Lower lobe of right lung (tissue), 2 donors: ENCODE measurements around the gene TP53. TPM values are rescaled to one million over a fixed set of nuclear protein-coding genes. Genes with fewer than 3 reads are reported as not detected.

Experiments
- ATAC-seq, 2 donors: fragments of 200-7000 bp; cut with Tn5 transposase; one replicate each; pipeline ENCODE4 v1.9.1; 2020 to 2022; ENCODE audit warnings: mild to moderate bottlenecking in 2 of 2, moderate library complexity in 2 of 2
- DNase-seq: peaks from one replicate; pipeline ENCODE4 v3.0.0-alpha.2; 2020
- H3K27ac ChIP-seq: fragments of 200-600 bp; one replicate; pipeline ENCODE4 v1.8.0; 2022
- H3K27me3 ChIP-seq: fragments of 200-600 bp; one replicate; pipeline ENCODE4 v1.8.0; 2022; ENCODE audit warnings: low read depth
- H3K36me3 ChIP-seq: fragments of 200-600 bp; one replicate; pipeline ENCODE4 v1.8.0; 2022; ENCODE audit warnings: mild to moderate bottlenecking
- H3K4me1 ChIP-seq: fragments of 200-600 bp; one replicate; pipeline ENCODE4 v1.8.0; 2022
- H3K4me3 ChIP-seq: fragments of 200-600 bp; one replicate; pipeline ENCODE4 v1.8.0; 2022; ENCODE audit warnings: mild to moderate bottlenecking
- H3K9me3 ChIP-seq: fragments of 200-600 bp; one replicate; pipeline ENCODE4 v1.8.0; 2022
- CTCF ChIP-seq: fragments of 200-600 bp; IDR thresholded peaks from one replicate; pipeline ENCODE4 v1.8.0; 2022; ENCODE audit warnings: antibody characterized with exemption, mild to moderate bottlenecking
- intact Hi-C: fragments of 100-400 bp; cut with DNase I; formaldehyde crosslinking; loops from one replicate; pipeline ENCODE4 v1.11.0; 2022
- total RNA-seq: library from RNA; stranded (reverse); fragmentation: NEBNext Ultra II Directional; extraction: Animal tissue kit (Norgen Biotek cat#: 25700); gene quantifications from one replicate; pipeline ENCODE4 v1.2.1, GENCODE V29; 2021
- donor health status: DM: no; HTN: yes; CAD: no; lungs with severe emphysema.

TP53 gene
- total RNA-seq, 1 donor from 2014 or later: 34.8 TPM

GRCh38 chr17:7636163-7636562 is 51.1 kb downstream of the TP53 start:
- DNase-seq (no peak), ATAC-seq (no peak)
- intact Hi-C loops: no loop called here
- Histone ChIP-seq H3K36me3 (no peaks in the 10 kb centered on the region), H3K27me3 (no peaks in the 10 kb centered on the region), H3K27ac (no peak overlapping the region), H3K4me1 (no peaks in the 10 kb centered on the region), H3K9me3 (no peaks in the 10 kb centered on the region), H3K4me3 (no peak overlapping the region)
- TF ChIP-seq CTCF: no peak

- TF ChIP-seq CTCF: peak; percentile 21
- no peak overlapping the region for H3K4me3 ChIP-seq
- H3K27me3 ChIP-seq: no peaks in the 10 kb centered on the region
- intact Hi-C loops: no loop called here
- no peak overlapping the region for H3K27ac ChIP-seq
- no peaks in the 10 kb centered on the region for H3K4me1 ChIP-seq
- DNase-seq: no peak
- H3K36me3 ChIP-seq: no peaks in the 10 kb centered on the region
- peak; percentile 17 to 28 for ATAC-seq
- H3K9me3 ChIP-seq: no peaks in the 10 kb centered on the region
These were observed 52.9 kb downstream of the TP53 start for GRCh38 chr17:7634384-7634783.

DNA sequence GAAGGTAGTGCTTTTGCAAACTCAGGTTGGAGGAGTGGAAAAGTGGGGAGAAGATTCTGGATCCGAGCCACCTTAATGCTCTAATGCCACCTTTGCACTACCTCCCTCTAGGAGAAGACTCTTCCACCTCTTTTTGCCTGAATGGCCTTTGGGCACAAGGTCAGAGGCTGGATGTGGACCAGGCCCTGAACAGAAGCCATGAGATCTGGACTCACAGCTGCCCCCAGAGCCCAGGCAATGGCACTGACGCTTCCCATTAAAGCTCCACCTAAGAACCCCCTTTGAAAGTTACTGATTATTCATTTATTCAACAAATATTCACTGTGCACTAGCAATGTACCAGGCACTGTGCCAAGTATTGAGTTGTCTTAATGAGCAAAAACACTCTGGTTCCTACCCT is 54.2 kb downstream of the TP53 start:
- no peaks in the 10 kb centered on the region for H3K36me3 ChIP-seq
- no peak overlapping the region for H3K4me3 ChIP-seq
- TF ChIP-seq CTCF: no peak
- DNase-seq (no peak), ATAC-seq (no peak)
- no peak overlapping the region for H3K27ac ChIP-seq
- peaks cover 3% of the 10 kb centered on the region for H3K4me1 ChIP-seq
- no peaks in the 10 kb centered on the region for H3K9me3 ChIP-seq
- H3K27me3 ChIP-seq: no peaks in the 10 kb centered on the region
- intact Hi-C loops: no loop called here

GRCh38 chr17:7632492-7632894 is 54.8 kb downstream of the TP53 start:
- no peaks in the 10 kb centered on the region for H3K27me3 ChIP-seq
- TF ChIP-seq CTCF: peak; percentile 45
- DNase-seq: peak; percentile 48
- intact Hi-C loops: no loop called here
- H3K9me3 ChIP-seq: no peaks in the 10 kb centered on the region
- H3K4me1 ChIP-seq: peaks cover 6% of the 10 kb centered on the region
- H3K4me3 ChIP-seq: no peak overlapping the region
- ATAC-seq: peak; percentile 46 to 50
- H3K36me3 ChIP-seq: no peaks in the 10 kb centered on the region
- H3K27ac ChIP-seq: no peak overlapping the region

GRCh38 chr17:7631398-7632380 is 55.6 kb downstream of the TP53 start:
- no peak for ATAC-seq
- DNase-seq: no peak
- TF ChIP-seq CTCF: no peak
- no peaks in the 10 kb centered on the region for H3K9me3 ChIP-seq
- H3K4me3 ChIP-seq: no peak overlapping the region
- peaks cover 10% of the 10 kb centered on the region for H3K4me1 ChIP-seq
- no peak overlapping the region for H3K27ac ChIP-seq
- H3K36me3 ChIP-seq: no peaks in the 10 kb centered on the region
- intact Hi-C loops: no loop called here
- no peaks in the 10 kb centered on the region for H3K27me3 ChIP-seq
